Uterus (tissue), 2 donors: ENCODE data around the gene RETSAT.

Experiments used
- CTCF ChIP-seq, 4 experiments: fragments of 200-600 bp in 2 of 4; fragments of 450-650 bp in 2 of 4; sonication (generic) in 2 of 4; IDR thresholded peaks; one replicate each; pipeline ENCODE4 v1.5.1; 2016 to 2019; ENCODE audit warnings: antibody characterized with exemption in 4 of 4, mild to moderate bottlenecking in 2 of 4, moderate library complexity in 1 of 4
- POLR2A ChIP-seq, 2 donors: fragments of 450-650 bp; IDR thresholded peaks; one replicate each; pipeline ENCODE4 v1.6.1; 2016; ENCODE audit warnings: antibody characterized with exemption in 2 of 2, mild to moderate bottlenecking in 1 of 2, moderate library complexity in 1 of 2

DNA sequence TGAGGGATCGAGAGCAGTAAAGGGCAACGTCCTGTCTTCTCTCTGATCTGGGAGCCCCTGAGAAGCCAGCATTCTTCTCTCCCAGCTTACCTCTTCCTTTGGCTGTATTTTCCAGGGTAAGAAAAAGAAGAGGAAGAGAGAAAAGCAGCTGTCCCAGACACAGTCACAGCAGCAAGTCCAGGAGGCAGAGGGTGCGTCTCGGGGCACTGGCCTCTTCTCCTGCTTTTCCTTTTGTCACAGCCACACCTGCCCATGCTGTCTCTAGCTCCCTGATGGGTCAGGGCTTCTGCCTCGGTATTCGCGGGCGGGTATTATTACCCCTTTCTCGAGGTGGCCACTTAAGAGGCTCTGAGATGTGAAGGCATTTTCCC, 46.8 kb downstream of the RETSAT start:
- TF ChIP-seq CTCF (IDR thresholded peaks at IDR 0.05) (no peak), POLR2A (IDR thresholded peaks at IDR 0.05) (no peak)
